H1 (cell line): ENCODE measurements around the gene WDR33. TPM values are rescaled to one million over a fixed set of nuclear protein-coding genes. Genes with fewer than 3 reads are reported as not detected.

Source experiments
- CTCF ChIA-PET: fragments of 300-600 bp; sonication (Branson Sonifier 250); formaldehyde crosslinking; loops from one replicate; lab custom pipeline; 2021; ENCODE audit not compliant: partially characterized antibody; lab: Charles Lee
- POLR2A ChIA-PET: fragments of 300-600 bp; sonication (Branson Sonifier 250); formaldehyde crosslinking; loops from one replicate; lab custom pipeline; 2021; ENCODE audit warnings: inconsistent platforms; ENCODE audit not compliant: partially characterized antibody; lab: Charles Lee
- DNase-seq, 2 experiments: peaks; one replicate each; pipeline versions ENCODE4 v3.0.0 to v3.0.0-alpha.2; 2010 to 2022; ENCODE audit warnings: low spot score in 2 of 2, low read depth in 1 of 2, mixed read lengths in 1 of 2
- FAIRE-seq: peaks from 2 replicates; lab custom pipeline; 2011; peaks lifted over from hg19 to GRCh38; lab: Jason Lieb, UNC
- H2AFZ ChIP-seq: 2 replicates; pipeline ENCODE4 v1.8.1; 2012; ENCODE audit warnings: low read length, inconsistent platforms
- H2AK5ac ChIP-seq: 2 replicates; pipeline ENCODE4 v1.6.1; 2013; ENCODE audit warnings: low read depth, low read length
- H2BK120ac ChIP-seq: replicated peaks from 2 replicates; pipeline ENCODE3; 2013; ENCODE audit warnings: low read depth, low read length, inconsistent platforms
- H2BK12ac ChIP-seq: 2 replicates; pipeline ENCODE4 v1.6.1; 2013; ENCODE audit warnings: low read depth, low read length
- H2BK15ac ChIP-seq: 2 replicates; pipeline ENCODE4 v1.6.1; 2013; ENCODE audit warnings: low read length
- H2BK20ac ChIP-seq: 2 replicates; pipeline ENCODE4 v1.6.1; 2013; ENCODE audit warnings: low read length
- H2BK5ac ChIP-seq: 2 replicates; pipeline ENCODE4 v1.6.1; 2013; ENCODE audit warnings: low read depth, low read length
- H3K14ac ChIP-seq: 2 replicates; pipeline ENCODE4 v1.6.1; 2013; ENCODE audit warnings: inconsistent platforms; ENCODE audit not compliant: insufficient read length
- H3K18ac ChIP-seq: 2 replicates; pipeline ENCODE4 v1.6.1; 2013; ENCODE audit warnings: low read length; ENCODE audit errors: extremely low read depth
- H3K23ac ChIP-seq: 2 replicates; pipeline ENCODE4 v1.6.1; 2013; ENCODE audit warnings: inconsistent platforms; ENCODE audit not compliant: insufficient read length
- H3K23me2 ChIP-seq: 2 replicates; pipeline ENCODE4 v1.6.1; 2013; ENCODE audit warnings: low read depth, low read length
- H3K27ac ChIP-seq: 2 replicates; pipeline ENCODE4 v1.6.1; 2011; ENCODE audit warnings: low read depth, low read length, inconsistent platforms
- H3K27me3 ChIP-seq, 4 experiments: replicated peaks in 1 of 4; 1 replicate in 1 of 4; 2 replicates in 3 of 4; pipeline versions ENCODE4 v1.6.1 to v1.8.1; 2011 to 2013; ENCODE audit warnings: low read length in 3 of 4, mild to moderate bottlenecking in 3 of 4, inconsistent platforms in 2 of 4, mixed read lengths in 2 of 4, moderate library complexity in 1 of 4; ENCODE audit not compliant: control insufficient read depth in 3 of 4, insufficient read depth in 3 of 4; ENCODE audit errors: extremely low read depth in 1 of 4
- H3K36me3 ChIP-seq, 4 experiments: 2 replicates each; pipeline versions ENCODE4 v1.6.1 to v1.8.1; 2011 to 2013; ENCODE audit warnings: mild to moderate bottlenecking in 4 of 4, low read length in 3 of 4, moderate library complexity in 2 of 4, control low read depth in 1 of 4, inconsistent platforms in 1 of 4; ENCODE audit not compliant: insufficient read depth in 4 of 4, control insufficient read depth in 2 of 4
- H3K4ac ChIP-seq: replicated peaks from 2 replicates; pipeline ENCODE3; 2013; ENCODE audit warnings: low read length, low read depth, mixed read lengths, inconsistent platforms; ENCODE audit not compliant: insufficient read length
- H3K4me1 ChIP-seq, 4 experiments: replicated peaks in 1 of 4; 1 replicate in 1 of 4; 2 replicates in 3 of 4; pipeline versions ENCODE4 v1.6.1 to v1.8.1; 2011 to 2013; ENCODE audit warnings: low read length in 3 of 4, inconsistent platforms in 2 of 4, mixed read lengths in 1 of 4; ENCODE audit not compliant: insufficient read depth in 4 of 4, control insufficient read depth in 3 of 4
- H3K4me2 ChIP-seq, 2 experiments: 2 replicates each; pipeline versions ENCODE4 v1.6.1 to v1.8.1; 2011 to 2013; ENCODE audit warnings: low read depth in 2 of 2, low read length in 2 of 2, control low read depth in 1 of 2, inconsistent platforms in 1 of 2, mild to moderate bottlenecking in 1 of 2; ENCODE audit not compliant: insufficient read depth in 1 of 2
- H3K4me3 ChIP-seq, 4 experiments: fragments of 200-600, 300-600 bp in 1 of 4; sonication (generic), shearing (Covaris generic), sonication (Bioruptor Twin) in 1 of 4; 2 replicates each; pipeline versions ENCODE4 v1.5.1 to v1.8.1; 2011 to 2016; ENCODE audit warnings: low read length in 4 of 4, low read depth in 3 of 4, control low read depth in 2 of 4, inconsistent platforms in 2 of 4, mild to moderate bottlenecking in 2 of 4, mixed read lengths in 1 of 4, moderate library complexity in 1 of 4; ENCODE audit not compliant: insufficient read depth in 2 of 4; ENCODE audit errors: extremely low read depth in 1 of 4
- H3K56ac ChIP-seq: replicated peaks from 2 replicates; pipeline ENCODE3; 2013; ENCODE audit warnings: low read depth, mild to moderate bottlenecking, mixed read lengths, low read length, inconsistent platforms; ENCODE audit not compliant: insufficient read length
- H3K79me1 ChIP-seq: 2 replicates; pipeline ENCODE4 v1.6.1; 2013; ENCODE audit warnings: low read depth, low read length, control low read depth
- H3K79me2 ChIP-seq, 2 experiments: 2 replicates each; pipeline versions ENCODE4 v1.6.1 to v1.8.1; 2012 to 2013; ENCODE audit warnings: low read length in 2 of 2, mild to moderate bottlenecking in 2 of 2, inconsistent platforms in 1 of 2; ENCODE audit not compliant: insufficient read depth in 2 of 2, control insufficient read depth in 1 of 2
- H3K9ac ChIP-seq, 4 experiments: replicated peaks in 1 of 4; 1 replicate in 1 of 4; 2 replicates in 3 of 4; pipeline versions ENCODE4 v1.6.1 to v1.8.1; 2011 to 2013; ENCODE audit warnings: low read depth in 3 of 4, low read length in 3 of 4, control low read depth in 2 of 4, mild to moderate bottlenecking in 2 of 4, moderate library complexity in 2 of 4, inconsistent platforms in 1 of 4; ENCODE audit errors: extremely low read depth in 1 of 4
- H3K9me3 ChIP-seq, 2 experiments: 2 replicates each; pipeline versions ENCODE4 v1.6.1 to v1.8.1; 2012 to 2013; ENCODE audit warnings: mild to moderate bottlenecking in 2 of 2, moderate library complexity in 2 of 2, control low read depth in 1 of 2, inconsistent platforms in 1 of 2, low read depth in 1 of 2, low read length in 1 of 2, mixed read lengths in 1 of 2; ENCODE audit not compliant: insufficient read depth in 2 of 2
- H4K20me1 ChIP-seq, 2 experiments: replicated peaks in 1 of 2; 2 replicates each; pipeline versions ENCODE3 to v1.8.1; 2011 to 2013; ENCODE audit warnings: inconsistent platforms in 2 of 2, low read length in 2 of 2, mild to moderate bottlenecking in 1 of 2; ENCODE audit not compliant: insufficient read depth in 2 of 2, control insufficient read depth in 1 of 2
- H4K5ac ChIP-seq: 2 replicates; pipeline ENCODE4 v1.6.1; 2013; ENCODE audit warnings: low read length, low read depth, mixed read lengths, inconsistent platforms; ENCODE audit not compliant: insufficient read length
- H4K8ac ChIP-seq: 2 replicates; pipeline ENCODE4 v1.8.0; 2013; ENCODE audit warnings: mild to moderate bottlenecking, moderate library complexity, low read length, inconsistent platforms; ENCODE audit not compliant: insufficient read depth; ENCODE audit errors: extremely low read depth
- H4K91ac ChIP-seq: replicated peaks from 2 replicates; pipeline ENCODE3; 2013; ENCODE audit warnings: low read length, mixed read lengths, inconsistent platforms; ENCODE audit not compliant: insufficient read length
- CTBP2 ChIP-seq: IDR thresholded peaks from 2 replicates; pipeline ENCODE4 v1.7.0; 2011; ENCODE audit warnings: borderline replicate concordance, mild to moderate bottlenecking, moderate library complexity, mixed read lengths, low read length; ENCODE audit not compliant: insufficient read depth, insufficient read length
- EZH2 ChIP-seq: fragments of 200-600 bp; sonication (generic); IDR thresholded peaks from 2 replicates; pipeline ENCODE4 v1.7.1; 2012; ENCODE audit warnings: low read depth, mild to moderate bottlenecking, moderate library complexity, low read length, inconsistent platforms; ENCODE audit not compliant: severe bottlenecking
- FOSL1 ChIP-seq: IDR thresholded peaks from 2 replicates; pipeline ENCODE4 v1.6.1; 2011; ENCODE audit warnings: mild to moderate bottlenecking, low read depth, low read length, moderate library complexity; ENCODE audit not compliant: insufficient read depth
- RFX5 ChIP-seq: IDR thresholded peaks from 2 replicates; pipeline ENCODE4 v1.6.1; 2011; ENCODE audit warnings: low read depth, low read length, improper control_type of control experiment, borderline replicate concordance
- SIRT6 ChIP-seq: IDR thresholded peaks from one replicate; pipeline ENCODE4 v1.7.1; 2012; ENCODE audit warnings: low read length, inconsistent platforms
- SIX5 ChIP-seq: IDR thresholded peaks from 2 replicates; pipeline ENCODE4 v1.6.1; 2011; ENCODE audit warnings: mild to moderate bottlenecking, low read depth, low read length
- TEAD4 ChIP-seq: IDR thresholded peaks from 2 replicates; pipeline ENCODE4 v1.6.1; 2012; ENCODE audit warnings: low read depth, low read length, inconsistent platforms, mixed read lengths
- WGBS, 2 experiments: shearing (Covaris generic) in 1 of 2; methylation state at CpG; one replicate each; pipeline versions ENCODE4 v1.1.6 to v1.1.7; 2013 to 2015; ENCODE audit warnings: low lambda C conversion rate in 2 of 2, mixed read lengths in 2 of 2, inconsistent platforms in 1 of 2, low coverage in 1 of 2, missing lambda C conversion rate in 1 of 2; ENCODE audit not compliant: insufficient replicate concordance in 2 of 2, insufficient coverage in 1 of 2, insufficient read length in 1 of 2; ENCODE audit errors: extremely low coverage in 1 of 2, missing lambda C conversion rate in 1 of 2; 5-methylcytosine and 5-hydroxymethylcytosine counted together
- polyA plus RNA-seq, 7 experiments: library from polyadenylated mRNA; depleted of rRNA in 3 of 7; stranded (reverse) in 5 of 7; unstranded in 2 of 7; fragments of >200 nt in 5 of 7; fragments of 200-250 nt in 2 of 7; gene quantifications; 1 replicate in 5 of 7; 2 replicates in 1 of 7; 4 replicates in 1 of 7; pipeline versions ENCODE4 v1.2.1 to v1.2.3, GENCODE V29; 2011 to 2013; ENCODE audit warnings: missing spikeins in 2 of 7, mixed read lengths in 2 of 7
- total RNA-seq: library from RNA; stranded (reverse); fragmentation: NEBNext Ultra II Directional; extraction: Animal tissue kit (Norgen Biotek cat#: 25700); gene quantifications from 2 replicates; pipeline ENCODE4 v1.2.1, GENCODE V29; 2021

The WDR33 gene
- total and polyA plus RNA-seq, 2 of the 8 experiments (the other 6 are each of a cell fraction or from before 2014, with no cell fraction given): 18.1 to 82.7 TPM

- no peak overlapping the region for H3K14ac ChIP-seq
- H3K23ac ChIP-seq: no peak overlapping the region
- ChIA-PET POLR2A (interaction anchor here (3.8 kb wide), 1 partner anchor 10 kb away, joined by 21 read pairs; the partner anchor contains the start of gene LIMS2), CTCF (interaction anchor here (0.6 to 2.6 kb wide), 6 partner anchors 12 to 244 kb away, joined by 3 to 11 read pairs (median 4); no protein-coding TSS in a partner anchor)
- H2AK5ac ChIP-seq: no peak overlapping the region
- peaks cover 3% of the 10 kb centered on the region; the same call in 1 of the 2 replicates for H3K23me2 ChIP-seq
- H4K91ac ChIP-seq: no peak overlapping the region
- 89% methylated on average over 6 of the region's 6 CpGs; no CpG with 5 or more reads in 1 of the 2 experiments for WGBS, 2 experiments
- H2BK5ac ChIP-seq: no peak overlapping the region
- no peak overlapping the region for H2BK12ac ChIP-seq
- H3K79me2 ChIP-seq: no peaks in the 10 kb centered on the region
- H3K4me3 ChIP-seq: peak overlapping the region in 1 of 4 experiments; percentile 63; a peak in 1 of 8 replicates
- H3K79me1 ChIP-seq: no peaks in the 10 kb centered on the region
- H3K18ac ChIP-seq: no peak overlapping the region
- FAIRE-seq: no peak
- peak overlapping the region; percentile 63 for H3K4ac ChIP-seq
- TF ChIP-seq RFX5 (no peak), SIX5 (no peak), CTBP2 (no peak), FOSL1 (no peak), TEAD4 (no peak), SIRT6 (no peak), EZH2 (no peak)
- no peaks in the 10 kb centered on the region for H3K36me3 ChIP-seq
- peaks cover 9 to 33% (median 25%) of the 10 kb centered on the region in 4 experiments for H3K27me3 ChIP-seq
- no peak overlapping the region for H3K27ac ChIP-seq
- no peak overlapping the region for H3K56ac ChIP-seq
- no peak overlapping the region for H2BK20ac ChIP-seq
- no peak overlapping the region for H3K9ac ChIP-seq
- peak overlapping the region; percentile 43 to 71 for H3K4me2 ChIP-seq
- H4K8ac ChIP-seq: no peak overlapping the region
- H2BK120ac ChIP-seq: no peak overlapping the region
- peak overlapping the region; percentile 91; the same call in 1 of the 2 replicates for H2AFZ ChIP-seq
- H4K5ac ChIP-seq: no peak overlapping the region
- no peaks in the 10 kb centered on the region for H4K20me1 ChIP-seq
- H2BK15ac ChIP-seq: no peak overlapping the region
- no peaks in the 10 kb centered on the region for H3K9me3 ChIP-seq
- DNase-seq: no peak
- peaks cover 0 to 3% (median 0%) of the 10 kb centered on the region in 4 experiments; a peak in 3 of 7 replicates for H3K4me1 ChIP-seq
Observed at GRCh38 chr2:127664895-127665225, 146.1 kb downstream of the WDR33 start.
